ENCODE results near the gene ABCA4.

DNA sequence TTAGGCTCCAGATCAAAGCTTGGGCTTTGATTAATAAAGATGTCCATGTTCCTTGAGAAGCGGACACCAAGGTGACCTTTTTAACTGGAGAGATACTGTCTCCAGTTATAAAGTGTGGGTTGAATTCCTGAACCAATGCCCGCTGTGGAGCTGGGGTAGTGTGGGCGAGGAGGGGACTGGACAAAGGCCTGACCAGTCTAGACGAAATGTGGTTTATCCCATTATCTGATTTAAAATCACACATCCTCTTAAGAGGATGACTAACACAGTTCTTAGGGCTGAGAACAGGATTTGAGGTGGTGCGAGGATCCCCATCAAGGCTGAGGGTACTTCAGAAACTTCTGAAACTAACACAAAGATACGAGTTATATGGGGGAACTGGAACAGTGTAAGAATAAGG is 127.2 kb downstream of the ABCA4 start:
- TF ChIP-seq, protein P1, sequence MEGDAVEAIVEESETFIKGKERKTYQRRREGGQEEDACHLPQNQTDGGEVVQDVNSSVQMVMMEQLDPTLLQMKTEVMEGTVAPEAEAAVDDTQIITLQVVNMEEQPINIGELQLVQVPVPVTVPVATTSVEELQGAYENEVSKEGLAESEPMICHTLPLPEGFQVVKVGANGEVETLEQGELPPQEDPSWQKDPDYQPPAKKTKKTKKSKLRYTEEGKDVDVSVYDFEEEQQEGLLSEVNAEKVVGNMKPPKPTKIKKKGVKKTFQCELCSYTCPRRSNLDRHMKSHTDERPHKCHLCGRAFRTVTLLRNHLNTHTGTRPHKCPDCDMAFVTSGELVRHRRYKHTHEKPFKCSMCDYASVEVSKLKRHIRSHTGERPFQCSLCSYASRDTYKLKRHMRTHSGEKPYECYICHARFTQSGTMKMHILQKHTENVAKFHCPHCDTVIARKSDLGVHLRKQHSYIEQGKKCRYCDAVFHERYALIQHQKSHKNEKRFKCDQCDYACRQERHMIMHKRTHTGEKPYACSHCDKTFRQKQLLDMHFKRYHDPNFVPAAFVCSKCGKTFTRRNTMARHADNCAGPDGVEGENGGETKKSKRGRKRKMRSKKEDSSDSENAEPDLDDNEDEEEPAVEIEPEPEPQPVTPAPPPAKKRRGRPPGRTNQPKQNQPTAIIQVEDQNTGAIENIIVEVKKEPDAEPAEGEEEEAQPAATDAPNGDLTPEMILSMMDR (conservative IDR thresholded peaks at IDR 0.05; ENCODE audit: low read depth, low read length) = no peak
- TF ChIP-seq EZH2 (IDR thresholded peaks at IDR 0.05; ENCODE audit: low read length, unreplicated experiment) = no peak
